Smooth muscle cell (in vitro differentiated cells): ENCODE results near the gene ZBTB8A. TPM values are rescaled to one million over a fixed set of nuclear protein-coding genes. Genes with fewer than 3 reads are reported as not detected.
"Not testable (repeated sequence)": the region's sequence is repeated elsewhere in the genome, so short reads cannot be mapped to it uniquely, and the experiment has no call there.

Experiments used
- DNase-seq: peaks from one replicate; lab custom pipeline; 2025; ENCODE audit not compliant: unreplicated experiment; lab: John Stamatoyannopoulos, UW
- H2AFZ ChIP-seq: fragments of 200-600 bp; sonication (generic); 2 replicates; pipeline ENCODE4 v1.6.0; 2016; ENCODE audit warnings: antibody characterized with exemption, low read depth, mild to moderate bottlenecking
- H3F3A ChIP-seq: fragments of 200-600 bp; sonication (generic); 2 replicates; pipeline ENCODE4 v1.6.0; 2017; ENCODE audit warnings: antibody characterized with exemption, low read depth
- H3K27ac ChIP-seq: fragments of 200-600 bp; sonication (generic); 2 replicates; pipeline ENCODE4 v1.5.1; 2016; ENCODE audit warnings: low read depth, mild to moderate bottlenecking
- H3K27me3 ChIP-seq: fragments of 200-600 bp; sonication (generic); 2 replicates; pipeline ENCODE4 v1.6.1; 2016; ENCODE audit warnings: low read depth, mild to moderate bottlenecking
- H3K36me3 ChIP-seq: fragments of 200-600 bp; sonication (generic); 2 replicates; pipeline ENCODE4 v1.5.1; 2016; ENCODE audit warnings: low read depth
- H3K4me1 ChIP-seq: fragments of 200-600 bp; sonication (generic); 2 replicates; pipeline ENCODE4 v1.5.1; 2016; ENCODE audit warnings: low read depth
- H3K4me2 ChIP-seq: fragments of 200-600 bp; sonication (generic); 2 replicates; pipeline ENCODE4 v1.6.0; 2016; ENCODE audit warnings: mild to moderate bottlenecking
- H3K4me3 ChIP-seq: fragments of 200-600 bp; sonication (generic); 2 replicates; pipeline ENCODE4 v1.5.1; 2016; ENCODE audit warnings: mild to moderate bottlenecking
- H3K79me2 ChIP-seq: fragments of 200-600 bp; sonication (generic); 2 replicates; pipeline ENCODE4 v1.6.0; 2016; ENCODE audit warnings: low read depth, mild to moderate bottlenecking
- H3K9ac ChIP-seq: fragments of 200-600 bp; sonication (generic); 2 replicates; pipeline ENCODE4 v1.6.0; 2016; ENCODE audit warnings: low read depth
- H3K9me3 ChIP-seq: fragments of 200-600 bp; sonication (generic); replicated peaks from 2 replicates; pipeline ENCODE4 v1.5.1; 2016; ENCODE audit warnings: low read depth
- H4K20me1 ChIP-seq: fragments of 200-600 bp; sonication (generic); 2 replicates; pipeline ENCODE4 v1.6.0; 2016; ENCODE audit warnings: low read depth
- CTCF ChIP-seq: fragments of 200-600 bp; sonication (generic); IDR thresholded peaks from 2 replicates; pipeline ENCODE4 v1.5.1; 2017; ENCODE audit warnings: borderline replicate concordance, mild to moderate bottlenecking, antibody characterized with exemption; ENCODE audit not compliant: insufficient read depth, poor library complexity, severe bottlenecking
- WGBS: methylation state at CpG from one replicate; pipeline ENCODE4 v1.1.7; 2016; ENCODE audit warnings: low lambda C conversion rate; 5-methylcytosine and 5-hydroxymethylcytosine counted together
- polyA plus RNA-seq: library from polyadenylated mRNA; unstranded; fragments of >200 nt; fragmentation: Nextera tagmentation; extraction: Ambion mirVana; gene quantifications from 2 replicates; pipeline ENCODE4 v1.2.1, GENCODE V29; 2016
- total RNA-seq: library from RNA; depleted of rRNA; stranded (reverse); fragments of >200 nt; gene quantifications from 2 replicates; pipeline ENCODE4 v1.2.3, GENCODE V29; 2014

Gene ZBTB8A
- total and polyA plus RNA-seq, 2 experiments from 2014 or later, result 4.2 to 8.8 TPM

GRCh38 chr1:32639489-32640075, 100.4 kb downstream of the ZBTB8A start:
- Histone ChIP-seq H3K27ac (no peak overlapping the region), H3K4me2 (no peak overlapping the region), H3K4me1 (peaks cover 9% of the 10 kb centered on the region), H4K20me1 (peaks cover 67% of the 10 kb centered on the region), H3K36me3 (no peaks in the 10 kb centered on the region), H3K9me3 (no peaks in the 10 kb centered on the region), H3K27me3 (no peaks in the 10 kb centered on the region), H3K79me2 (peaks cover 54% of the 10 kb centered on the region), H3K9ac (no peak overlapping the region), H3K4me3 (no peak overlapping the region), H3F3A (no peaks in the 10 kb centered on the region), H2AFZ (no peak overlapping the region)
- WGBS, result 100% methylated on average over 1 of the region's 1 CpG
- no peak for DNase-seq
- no peak for TF ChIP-seq CTCF

GRCh38 chr1:32642292-32642827, 103.1 kb downstream of the ZBTB8A start:
- not testable (repeated sequence) for H3K9ac ChIP-seq, H3F3A ChIP-seq, H3K36me3 ChIP-seq, H3K27ac ChIP-seq, DNase-seq, H3K27me3 ChIP-seq, H3K9me3 ChIP-seq, H3K4me2 ChIP-seq, H2AFZ ChIP-seq, H3K4me1 ChIP-seq, H3K4me3 ChIP-seq
- peaks cover 69% of the 10 kb centered on the region for H3K79me2 ChIP-seq
- peaks cover 64% of the 10 kb centered on the region for H4K20me1 ChIP-seq
- WGBS, result 65% methylated on average over 8 of the region's 8 CpGs

- Histone ChIP-seq H2AFZ (no peak overlapping the region), H3K4me1 (peaks cover 4% of the 10 kb centered on the region), H3F3A (no peaks in the 10 kb centered on the region), H4K20me1 (peaks cover 54% of the 10 kb centered on the region), H3K4me3 (no peak overlapping the region), H3K36me3 (no peaks in the 10 kb centered on the region), H3K9me3 (no peaks in the 10 kb centered on the region), H3K79me2 (peaks cover 70% of the 10 kb centered on the region), H3K27ac (no peak overlapping the region), H3K4me2 (no peak overlapping the region), H3K9ac (no peak overlapping the region), H3K27me3 (no peaks in the 10 kb centered on the region)
- 83% methylated on average over 3 of the region's 4 CpGs for WGBS
- no peak for TF ChIP-seq CTCF
- DNase-seq, result no peak
These were observed 105.2 kb downstream of the ZBTB8A start for GRCh38 chr1:32644426-32644825.

- Histone ChIP-seq H3K4me3 (no peak overlapping the region), H3K27ac (no peak overlapping the region), H3K9me3 (no peaks in the 10 kb centered on the region), H4K20me1 (peaks cover 35% of the 10 kb centered on the region), H3K36me3 (no peaks in the 10 kb centered on the region), H3K9ac (no peak overlapping the region), H3K27me3 (no peaks in the 10 kb centered on the region), H2AFZ (no peak overlapping the region), H3F3A (no peaks in the 10 kb centered on the region), H3K79me2 (peaks cover 66% of the 10 kb centered on the region), H3K4me1 (peaks cover 15% of the 10 kb centered on the region), H3K4me2 (no peak overlapping the region)
- no peak for DNase-seq
- TF ChIP-seq CTCF, result no peak
- WGBS, result 98% methylated on average over 6 of the region's 6 CpGs
These were observed 108.3 kb downstream of the ZBTB8A start for GRCh38 chr1:32647308-32648134.
